ENCODE measurements around the gene CEP57L1. TPM values are rescaled to one million over a fixed set of nuclear protein-coding genes. Genes with fewer than 3 reads are reported as not detected.
"Not testable (repeated sequence)": the region's sequence is repeated elsewhere in the genome, so short reads cannot be mapped to it uniquely, and the experiment has no call there.

CEP57L1 gene
- total and polyA plus RNA-seq, 10 donors, result 5.1 to 28.7 (median 12.4) TPM

GRCh38 chr6:109139109-109139508 is 43.8 kb downstream of the CEP57L1 start:
- TF ChIP-seq POLR2AphosphoS5 (IDR thresholded peaks at IDR 0.05) (no peak), CTCF (IDR thresholded peaks at IDR 0.05 in 8 of 11, conservative IDR thresholded peaks at IDR 0.05 in 3 of 11) (no peak), POLR2A (IDR thresholded peaks at IDR 0.05) (no peak)
- peaks cover 0 to 14% (median 3%) of the 10 kb centered on the region in 6 donors for H3K36me3 ChIP-seq
- H3K27me3 ChIP-seq (replicated peaks in 1 of 7), result no peaks in the 10 kb centered on the region
- WGBS, 5 donors, result 82 to 93% (median 88%) methylated on average over 6 of the region's 6 CpGs
- H3K4me1 ChIP-seq, result no peaks in the 10 kb centered on the region
- no peak for DNase-seq
- H3K27ac ChIP-seq, result no peak overlapping the region
- intact Hi-C loops (cut with DNase I; ENCODE audit: low total_unique reads), result no loop called here
- H3K9me3 ChIP-seq, result peaks cover 0 to 4% (median 0%) of the 10 kb centered on the region in 8 donors
- H3K4me3 ChIP-seq, result no peak overlapping the region

DNA sequence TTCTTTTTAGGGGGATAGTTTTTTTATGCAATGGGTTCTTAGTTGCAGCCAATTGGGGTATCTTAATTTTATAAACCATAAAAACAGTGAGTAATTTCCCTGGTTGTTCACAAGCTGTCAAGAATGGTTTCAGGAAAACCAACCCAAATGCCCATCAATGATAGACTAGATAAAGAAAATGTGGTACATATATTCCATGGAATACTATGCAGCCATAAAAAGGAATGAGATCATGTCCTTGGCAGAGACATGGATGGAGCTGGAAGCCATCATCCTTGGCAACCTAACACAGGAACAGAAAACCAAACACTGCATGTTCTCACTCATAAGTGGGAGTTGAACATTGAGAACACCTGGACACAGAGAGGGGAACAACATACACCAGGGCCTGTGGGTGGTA is 46.8 kb downstream of the CEP57L1 start:
- H3K4me1 ChIP-seq; H3K4me3 ChIP-seq; DNase-seq; H3K27ac ChIP-seq; intact Hi-C loops (cut with DNase I; ENCODE audit: low total_unique reads); H3K9me3 ChIP-seq; H3K27me3 ChIP-seq (replicated peaks in 1 of 7): not testable (repeated sequence)
- peaks cover 0 to 18% (median 3%) of the 10 kb centered on the region in 6 donors for H3K36me3 ChIP-seq

- Histone ChIP-seq H3K9me3 (peaks cover 0 to 4% (median 0%) of the 10 kb centered on the region in 8 donors), H3K4me3 (no peak overlapping the region), H3K36me3 (peaks cover 0 to 21% (median 3%) of the 10 kb centered on the region in 6 donors), H3K27ac (no peak overlapping the region), H3K27me3 (replicated peaks in 1 of 7) (no peaks in the 10 kb centered on the region), H3K4me1 (no peaks in the 10 kb centered on the region)
- TF ChIP-seq CTCF (IDR thresholded peaks at IDR 0.05 in 8 of 11, conservative IDR thresholded peaks at IDR 0.05 in 3 of 11) (no peak), POLR2AphosphoS5 (IDR thresholded peaks at IDR 0.05) (no peak), POLR2A (IDR thresholded peaks at IDR 0.05) (no peak)
- DNase-seq, result no peak
- intact Hi-C loops (cut with DNase I; ENCODE audit: low total_unique reads), result no loop called here
These were observed 47.9 kb downstream of the CEP57L1 start for GRCh38 chr6:109143191-109143590.

DNA sequence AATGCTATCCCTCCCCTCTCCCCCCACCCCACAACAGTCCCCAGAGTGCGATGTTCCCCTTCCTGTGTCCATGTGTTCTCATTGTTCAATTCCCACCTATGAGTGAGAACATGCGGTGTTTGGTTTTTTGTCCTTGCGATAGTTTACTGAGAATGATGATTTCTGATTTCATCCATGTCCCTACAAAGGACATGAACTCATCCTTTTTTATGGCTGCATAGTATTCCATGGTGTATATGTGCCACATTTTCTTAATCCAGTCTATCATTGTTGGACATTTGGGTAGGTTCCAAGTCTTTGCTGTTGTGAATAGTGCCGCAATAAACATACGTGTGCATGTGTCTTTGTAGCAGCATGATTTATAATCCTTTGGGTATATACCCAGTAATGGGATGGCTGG is 52.9 kb downstream of the CEP57L1 start:
- H3K4me3 ChIP-seq; H3K27ac ChIP-seq; intact Hi-C loops (cut with DNase I; ENCODE audit: low total_unique reads); H3K4me1 ChIP-seq; H3K27me3 ChIP-seq (replicated peaks in 1 of 7); DNase-seq: not testable (repeated sequence)
- Histone ChIP-seq H3K36me3 (peaks cover 0 to 35% (median 0%) of the 10 kb centered on the region in 6 donors), H3K9me3 (peaks cover 0 to 14% (median 7%) of the 10 kb centered on the region in 8 donors)
- 88 to 99% (median 93%) methylated on average over 3 to 5 of the region's 5 CpGs for WGBS, 5 donors

DNA sequence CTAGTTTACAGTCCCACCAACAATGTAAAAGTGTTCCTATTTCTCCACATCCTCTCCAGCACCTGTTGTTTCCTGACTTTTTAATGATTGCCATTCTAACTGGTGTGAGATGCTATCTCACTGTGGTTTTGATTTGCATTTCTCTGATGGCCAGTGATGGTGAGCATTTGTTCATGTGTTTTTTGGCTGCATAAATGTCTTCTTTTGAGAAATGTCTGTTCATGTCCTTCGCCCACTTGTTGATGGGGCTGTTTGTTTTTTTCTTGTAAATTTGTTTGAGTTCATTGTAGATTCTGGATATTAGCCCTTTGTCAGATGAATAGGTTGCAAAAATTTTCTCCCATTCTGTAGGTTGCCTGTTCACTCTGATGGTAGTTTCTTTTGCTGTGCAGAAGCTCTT is 53.4 kb downstream of the CEP57L1 start:
- 93 to 100% (median 100%) methylated on average over 1 of the region's 1 CpG for WGBS, 5 donors
- DNase-seq; H3K27me3 ChIP-seq (replicated peaks in 1 of 7); intact Hi-C loops (cut with DNase I; ENCODE audit: low total_unique reads); H3K4me1 ChIP-seq; H3K27ac ChIP-seq; H3K4me3 ChIP-seq: not testable (repeated sequence)
- H3K9me3 ChIP-seq, result peaks cover 0 to 14% (median 7%) of the 10 kb centered on the region in 8 donors
- H3K36me3 ChIP-seq, result peaks cover 0 to 35% (median 1%) of the 10 kb centered on the region in 6 donors

DNA sequence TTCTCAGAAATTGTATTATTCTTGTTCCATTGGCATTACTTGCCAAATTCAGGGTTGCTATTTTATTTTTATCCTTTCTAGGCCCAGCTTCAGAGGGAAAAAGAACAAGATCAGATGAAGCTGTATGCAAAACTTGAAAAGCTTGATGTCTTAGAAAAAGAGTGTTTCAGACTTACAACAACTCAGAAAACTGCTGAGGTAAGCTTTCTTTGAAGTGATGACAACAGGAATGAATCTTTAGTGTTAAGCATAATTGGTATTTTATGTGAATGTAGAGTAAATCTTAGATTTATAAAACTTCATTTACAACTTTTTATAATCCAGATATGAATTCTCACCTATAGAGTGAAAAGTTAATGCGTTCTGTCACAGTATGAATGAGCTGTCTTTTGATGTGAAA is 58.4 kb downstream of the CEP57L1 start:
- no peaks in the 10 kb centered on the region for H3K27me3 ChIP-seq (replicated peaks in 1 of 7)
- no peak for DNase-seq
- peaks cover 0 to 59% (median 8%) of the 10 kb centered on the region in 6 donors for H3K36me3 ChIP-seq
- H3K9me3 ChIP-seq, result peaks cover 0 to 14% (median 7%) of the 10 kb centered on the region in 8 donors
- no peak overlapping the region for H3K4me3 ChIP-seq
- intact Hi-C loops (cut with DNase I; ENCODE audit: low total_unique reads), result no loop called here
- H3K4me1 ChIP-seq, result no peaks in the 10 kb centered on the region
- no peak overlapping the region for H3K27ac ChIP-seq
- no peak for TF ChIP-seq POLR2AphosphoS5 (IDR thresholded peaks at IDR 0.05)
- TF ChIP-seq CTCF (IDR thresholded peaks at IDR 0.05 in 8 of 11, conservative IDR thresholded peaks at IDR 0.05 in 3 of 11), result no peak
- no peak for TF ChIP-seq POLR2A (IDR thresholded peaks at IDR 0.05)
- 95 to 100% (median 97%) methylated on average over 1 of the region's 1 CpG for WGBS, 5 donors
